Cardiac fibroblast (primary cell): ENCODE data around the gene SHPK.
A peak's percentile ranks its signal among the peaks of the same experiment; 100 is the strongest.
"Not testable (repeated sequence)": the region's sequence is repeated elsewhere in the genome, so short reads cannot be mapped to it uniquely, and the experiment has no call there.

Source experiments
- DNase-seq, 2 donors: peaks; one replicate each; pipeline versions ENCODE4 v3.0.0 to v3.0.0-alpha.2; 2010; ENCODE audit warnings: low read depth in 2 of 2
- H3K4me3 ChIP-seq, 2 donors: replicated peaks in 1 of 2; 1 replicate in 1 of 2; 2 replicates in 1 of 2; pipeline ENCODE4 v1.5.1; 2011; ENCODE audit warnings: low read depth in 2 of 2, low read length in 2 of 2, mild to moderate bottlenecking in 2 of 2, moderate library complexity in 1 of 2
- TF ChIP-seq, protein P1 (sequence below): IDR thresholded peaks from one replicate; pipeline ENCODE4 v1.5.1; 2011; ENCODE audit warnings: low read depth, mild to moderate bottlenecking, low read length, inconsistent platforms

The SHPK gene

GRCh38 chr17:3582915-3583314, 53.1 kb downstream of the SHPK start:
- DNase-seq = no peak
- TF ChIP-seq, protein P1, sequence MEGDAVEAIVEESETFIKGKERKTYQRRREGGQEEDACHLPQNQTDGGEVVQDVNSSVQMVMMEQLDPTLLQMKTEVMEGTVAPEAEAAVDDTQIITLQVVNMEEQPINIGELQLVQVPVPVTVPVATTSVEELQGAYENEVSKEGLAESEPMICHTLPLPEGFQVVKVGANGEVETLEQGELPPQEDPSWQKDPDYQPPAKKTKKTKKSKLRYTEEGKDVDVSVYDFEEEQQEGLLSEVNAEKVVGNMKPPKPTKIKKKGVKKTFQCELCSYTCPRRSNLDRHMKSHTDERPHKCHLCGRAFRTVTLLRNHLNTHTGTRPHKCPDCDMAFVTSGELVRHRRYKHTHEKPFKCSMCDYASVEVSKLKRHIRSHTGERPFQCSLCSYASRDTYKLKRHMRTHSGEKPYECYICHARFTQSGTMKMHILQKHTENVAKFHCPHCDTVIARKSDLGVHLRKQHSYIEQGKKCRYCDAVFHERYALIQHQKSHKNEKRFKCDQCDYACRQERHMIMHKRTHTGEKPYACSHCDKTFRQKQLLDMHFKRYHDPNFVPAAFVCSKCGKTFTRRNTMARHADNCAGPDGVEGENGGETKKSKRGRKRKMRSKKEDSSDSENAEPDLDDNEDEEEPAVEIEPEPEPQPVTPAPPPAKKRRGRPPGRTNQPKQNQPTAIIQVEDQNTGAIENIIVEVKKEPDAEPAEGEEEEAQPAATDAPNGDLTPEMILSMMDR = no peak
- H3K4me3 ChIP-seq = no peak overlapping the region

DNA sequence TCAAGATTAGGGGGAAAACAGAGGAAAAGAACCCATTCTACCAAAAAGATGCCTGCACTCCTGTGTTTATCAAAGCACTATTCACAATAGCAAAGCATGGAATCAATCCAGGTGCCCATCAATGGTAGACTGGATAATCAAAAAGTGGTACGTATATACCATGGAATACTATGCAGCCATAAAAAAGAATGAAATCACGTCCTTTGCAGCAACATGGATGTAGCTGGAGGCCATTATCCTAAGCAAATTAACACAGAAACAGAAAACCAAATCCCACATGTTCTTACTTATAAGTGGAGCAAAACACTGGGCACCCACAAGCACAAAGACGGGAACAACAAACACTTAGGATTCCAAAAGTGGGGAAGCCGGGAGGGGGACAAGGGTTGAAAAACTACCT, 57.4 kb downstream of the SHPK start:
- DNase-seq, H3K4me3 ChIP-seq: not testable (repeated sequence)

DNA sequence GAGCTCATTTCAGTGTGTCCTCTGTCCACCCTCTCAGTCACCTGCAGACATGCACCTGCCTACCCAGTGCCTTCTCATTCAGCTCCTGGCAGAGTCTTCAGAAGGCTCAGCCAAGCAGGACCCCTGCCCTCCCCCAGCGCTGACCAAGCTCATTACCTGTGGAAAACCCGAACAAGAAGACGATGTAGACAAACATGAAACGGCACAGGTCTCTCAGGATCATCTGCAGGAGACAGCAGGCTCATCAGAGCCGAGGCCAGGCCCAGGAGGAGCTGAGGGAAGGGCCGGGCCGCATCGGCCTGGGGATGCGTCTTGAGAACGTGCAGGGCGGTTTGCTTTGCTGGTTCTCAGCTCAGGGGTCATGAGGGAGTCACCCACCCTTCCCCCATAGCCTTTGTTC, 59.1 kb downstream of the SHPK start:
- no peak for DNase-seq
- no peak overlapping the region for H3K4me3 ChIP-seq
- TF ChIP-seq, protein P1 = no peak

DNA sequence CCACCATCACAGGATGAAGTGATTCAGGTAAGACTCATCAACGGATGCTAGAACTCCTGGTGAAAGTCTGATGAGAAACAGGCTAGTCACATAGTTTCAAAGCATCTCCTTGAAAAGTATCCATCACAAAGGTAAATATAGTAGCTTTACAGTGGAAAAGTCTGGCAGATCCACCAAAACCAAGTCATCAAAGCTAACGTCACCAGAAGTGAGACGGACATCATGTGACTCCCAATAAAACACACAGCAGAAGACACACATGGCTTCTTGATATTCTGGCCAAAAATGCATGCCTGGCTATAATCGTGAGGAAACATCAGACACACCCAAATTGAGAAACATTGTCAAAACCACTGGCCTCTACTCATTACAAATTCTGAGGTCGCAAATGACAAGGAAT, 60.5 kb downstream of the SHPK start:
- TF ChIP-seq, protein P1 = no peak
- peak; percentile 55 to 81 for DNase-seq
- H3K4me3 ChIP-seq = no peak overlapping the region

DNA sequence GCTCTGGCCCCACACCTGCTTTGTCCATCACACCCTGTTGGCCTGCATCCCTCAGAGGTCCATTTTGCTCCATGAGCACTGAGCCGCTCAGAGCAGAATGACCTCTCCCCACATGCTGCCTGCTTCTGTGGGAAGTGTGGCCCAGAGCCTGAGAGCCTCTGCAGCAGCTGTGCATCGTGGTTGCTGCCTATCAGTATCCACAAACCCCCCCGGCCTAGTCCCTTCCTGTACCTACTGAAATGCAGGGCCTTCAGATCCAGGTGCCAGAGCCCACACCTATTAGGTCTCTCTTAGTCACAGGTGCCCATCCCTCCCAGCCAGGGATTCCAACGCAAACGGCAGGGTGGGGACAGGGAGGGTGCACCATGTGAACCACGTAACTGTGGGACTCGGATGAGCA, 61.8 kb downstream of the SHPK start:
- DNase-seq = no peak
- H3K4me3 ChIP-seq = no peak overlapping the region
- TF ChIP-seq, protein P1 = no peak

DNA sequence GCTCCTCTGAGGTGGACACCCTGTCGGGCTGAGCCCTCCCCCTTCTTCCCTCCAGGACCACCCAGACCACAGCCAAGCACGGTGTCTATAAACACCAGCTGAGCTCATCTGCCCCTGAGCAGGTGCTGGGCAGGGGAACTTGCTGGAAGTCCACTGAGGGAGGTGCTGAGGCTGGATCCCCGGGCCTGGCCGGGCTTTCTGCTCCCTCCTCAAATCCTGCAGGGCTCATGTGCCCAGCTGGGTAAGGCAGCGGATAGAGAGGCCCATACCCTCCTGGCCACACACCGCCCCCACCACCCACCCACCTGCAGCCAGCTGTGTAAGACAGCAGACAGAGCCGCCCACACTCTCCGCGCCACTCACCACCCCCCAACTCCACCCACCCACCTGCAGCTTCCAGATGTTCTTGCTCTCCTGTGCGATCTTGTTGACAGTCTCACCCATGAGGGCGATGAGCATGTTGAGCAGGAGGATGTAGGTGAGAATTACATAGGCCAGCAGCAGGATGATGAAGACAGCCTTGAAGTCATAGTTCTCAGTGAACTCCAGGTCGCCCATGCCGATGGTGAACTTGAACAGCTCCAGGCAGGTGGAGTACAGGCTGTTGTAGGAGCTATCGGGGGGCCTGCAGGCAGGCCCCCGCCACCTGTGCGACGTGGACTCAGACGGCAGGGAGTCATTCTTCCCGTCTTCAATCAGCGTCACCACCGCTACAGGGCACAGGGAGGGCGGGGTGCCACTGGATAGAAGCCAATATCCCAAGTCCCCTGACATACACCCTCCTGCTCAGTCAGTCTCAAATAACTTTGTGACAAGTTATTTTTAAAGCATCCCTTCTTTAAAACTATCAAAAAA, 62.6 kb downstream of the SHPK start:
- DNase-seq = no peak
- H3K4me3 ChIP-seq = no peak overlapping the region
- TF ChIP-seq, protein P1 = no peak

GRCh38 chr17:3572231-3572630, 63.8 kb downstream of the SHPK start:
- DNase-seq = no peak
- TF ChIP-seq, protein P1 = no peak
- no peak overlapping the region for H3K4me3 ChIP-seq
